Globus pallidus (tissue), 1 donor: ENCODE measurements around the gene PIBF1.

Source experiments
- DNase-seq: peaks from one replicate; pipeline ENCODE4 v3.0.0-alpha.2; 2015; ENCODE audit warnings: low spot score

PIBF1 gene

GRCh38 chr13:73060251-73061160, 278.6 kb downstream of the PIBF1 start:
- no peak for DNase-seq

GRCh38 chr13:73061473-73061872, 279.5 kb downstream of the PIBF1 start:
- DNase-seq = no peak

- DNase-seq = no peak
Measured at GRCh38 chr13:73061876-73062275, 279.9 kb downstream of the PIBF1 start.

- no peak for DNase-seq
Measured at GRCh38 chr13:73062468-73062867, 280.5 kb downstream of the PIBF1 start.

- no peak for DNase-seq
Measured at GRCh38 chr13:73063166-73063565, 281.2 kb downstream of the PIBF1 start.

- no peak for DNase-seq
Measured at GRCh38 chr13:73065036-73065435, 283.1 kb downstream of the PIBF1 start.

- DNase-seq = no peak
Measured at GRCh38 chr13:73065665-73066340, 283.9 kb downstream of the PIBF1 start.
